Duodenal mucosa (tissue), 2 donors: ENCODE data around the gene ARHGEF10L.

ENCODE experiments used
- H3K27ac ChIP-seq: one replicate; pipeline ENCODE4 v1.7.0; 2013; ENCODE audit warnings: low read depth, low read length
- H3K27me3 ChIP-seq, 2 donors: one replicate each; pipeline ENCODE4 v1.7.0; 2013; ENCODE audit warnings: low read length in 2 of 2, control low read depth in 1 of 2; ENCODE audit not compliant: insufficient read depth in 2 of 2, control insufficient read depth in 1 of 2
- H3K36me3 ChIP-seq, 2 donors: one replicate each; pipeline ENCODE4 v1.7.0; 2013; ENCODE audit warnings: low read length in 2 of 2, control low read depth in 1 of 2; ENCODE audit not compliant: insufficient read depth in 2 of 2, control insufficient read depth in 1 of 2
- H3K4me1 ChIP-seq, 2 donors: one replicate each; pipeline ENCODE4 v1.7.0; 2013; ENCODE audit warnings: low read length in 2 of 2, control low read depth in 1 of 2; ENCODE audit not compliant: insufficient read depth in 2 of 2, control insufficient read depth in 1 of 2
- H3K4me3 ChIP-seq, 2 donors: one replicate each; pipeline ENCODE4 v1.7.0; 2013; ENCODE audit warnings: low read length in 2 of 2, low read depth in 1 of 2
- H3K9ac ChIP-seq, 2 donors: one replicate each; pipeline ENCODE4 v1.7.0; 2013; ENCODE audit warnings: low read length in 2 of 2, low read depth in 1 of 2
- H3K9me3 ChIP-seq, 2 donors: one replicate each; pipeline ENCODE4 v1.7.0; 2013; ENCODE audit warnings: low read length in 2 of 2, control low read depth in 1 of 2; ENCODE audit not compliant: control insufficient read depth in 1 of 2

The ARHGEF10L gene

GRCh38 chr1:17733661-17734060 is 194.2 kb downstream of the ARHGEF10L start:
- H3K4me1 ChIP-seq: no peaks in the 10 kb centered on the region
- H3K27ac ChIP-seq: no peak overlapping the region
- no peak overlapping the region for H3K4me3 ChIP-seq
- no peaks in the 10 kb centered on the region for H3K9me3 ChIP-seq
- H3K27me3 ChIP-seq: peaks cover 7 to 9% of the 10 kb centered on the region in 2 donors
- no peak overlapping the region for H3K9ac ChIP-seq
- no peaks in the 10 kb centered on the region for H3K36me3 ChIP-seq

- no peak overlapping the region for H3K27ac ChIP-seq
- H3K27me3 ChIP-seq: peaks cover 5 to 9% of the 10 kb centered on the region in 2 donors
- no peaks in the 10 kb centered on the region for H3K36me3 ChIP-seq
- no peak overlapping the region for H3K9ac ChIP-seq
- H3K4me3 ChIP-seq: no peak overlapping the region
- no peaks in the 10 kb centered on the region for H3K4me1 ChIP-seq
- H3K9me3 ChIP-seq: no peaks in the 10 kb centered on the region
Observed at GRCh38 chr1:17734609-17735008, 195.1 kb downstream of the ARHGEF10L start.

- H3K4me3 ChIP-seq: no peak overlapping the region
- H3K36me3 ChIP-seq: no peaks in the 10 kb centered on the region
- H3K9ac ChIP-seq: no peak overlapping the region
- H3K27ac ChIP-seq: no peak overlapping the region
- H3K9me3 ChIP-seq: no peaks in the 10 kb centered on the region
- H3K27me3 ChIP-seq: peaks cover 8 to 12% of the 10 kb centered on the region in 2 donors
- no peaks in the 10 kb centered on the region for H3K4me1 ChIP-seq
Observed at GRCh38 chr1:17735348-17735747, 195.8 kb downstream of the ARHGEF10L start.

DNA sequence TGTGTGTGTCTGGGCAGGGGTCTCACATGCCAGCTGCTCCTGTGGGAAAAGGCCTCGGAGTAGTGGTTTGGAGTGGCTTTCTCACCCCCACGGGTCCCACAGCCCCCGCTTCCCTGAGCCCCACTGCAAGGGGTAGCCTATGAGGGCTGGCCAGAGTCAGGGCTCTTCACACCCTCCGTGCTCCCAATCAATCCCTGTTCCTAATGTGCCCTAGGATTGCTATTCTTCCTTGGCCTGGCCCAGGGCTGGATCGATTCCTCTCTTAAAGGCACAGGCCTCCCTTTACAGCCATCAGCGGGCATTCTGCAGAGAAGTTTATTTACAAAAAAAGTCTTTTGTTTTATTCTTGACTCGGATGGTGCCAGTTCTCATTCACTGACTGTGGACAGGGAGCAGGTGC is 196.3 kb downstream of the ARHGEF10L start:
- no peaks in the 10 kb centered on the region for H3K4me1 ChIP-seq
- no peak overlapping the region for H3K4me3 ChIP-seq
- H3K36me3 ChIP-seq: no peaks in the 10 kb centered on the region
- H3K27ac ChIP-seq: no peak overlapping the region
- no peak overlapping the region for H3K9ac ChIP-seq
- H3K9me3 ChIP-seq: no peaks in the 10 kb centered on the region
- H3K27me3 ChIP-seq: peaks cover 8 to 12% of the 10 kb centered on the region in 2 donors

DNA sequence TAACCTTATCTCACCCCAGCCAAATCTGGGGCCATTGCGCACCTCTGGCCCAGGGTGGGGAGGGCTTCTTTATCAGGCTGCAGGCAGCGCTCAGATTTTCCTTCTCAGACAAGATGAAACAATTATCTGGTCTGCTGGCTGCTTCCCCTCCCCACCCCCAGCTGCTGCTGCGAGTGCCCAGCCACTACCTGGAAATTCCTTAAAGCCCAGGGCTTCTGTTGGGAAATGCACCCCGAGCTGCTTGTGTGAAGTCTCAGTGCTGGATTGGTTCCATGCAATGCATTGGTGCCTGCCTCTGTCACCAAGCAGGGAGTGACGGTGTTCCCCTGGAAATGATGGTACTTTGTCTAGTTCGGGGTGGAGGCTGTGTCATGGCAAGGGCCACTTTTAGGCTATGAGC is 197.1 kb downstream of the ARHGEF10L start:
- Histone ChIP-seq H3K27ac (no peak overlapping the region), H3K4me3 (no peak overlapping the region), H3K4me1 (no peaks in the 10 kb centered on the region), H3K36me3 (no peaks in the 10 kb centered on the region), H3K27me3 (peaks cover 5 to 12% of the 10 kb centered on the region in 2 donors), H3K9me3 (no peaks in the 10 kb centered on the region), H3K9ac (no peak overlapping the region)

DNA sequence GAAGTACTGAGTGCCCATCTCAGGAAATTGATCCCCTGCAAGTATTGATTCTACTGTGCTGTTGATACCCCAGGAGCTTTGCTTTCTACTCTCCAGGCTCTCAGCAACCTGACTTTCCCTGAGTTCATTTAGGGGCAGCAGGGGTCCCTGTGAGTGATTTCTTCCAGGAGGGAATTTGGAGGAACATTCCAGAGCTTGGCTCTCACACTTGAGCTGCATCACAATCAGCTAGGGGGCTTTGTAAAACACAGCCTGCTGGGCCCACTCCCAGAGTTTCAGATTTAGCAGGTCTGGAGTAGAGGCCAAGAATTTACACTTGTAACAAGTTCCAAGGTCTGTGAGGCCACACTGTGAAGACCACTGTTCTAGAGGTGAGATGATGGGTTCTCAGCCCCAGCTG is 199.6 kb downstream of the ARHGEF10L start:
- Histone ChIP-seq H3K9ac (no peak overlapping the region), H3K9me3 (no peaks in the 10 kb centered on the region), H3K36me3 (no peaks in the 10 kb centered on the region), H3K27ac (no peak overlapping the region), H3K27me3 (peaks cover 5 to 12% of the 10 kb centered on the region in 2 donors), H3K4me1 (no peaks in the 10 kb centered on the region), H3K4me3 (no peak overlapping the region)

- Histone ChIP-seq H3K4me1 (no peaks in the 10 kb centered on the region), H3K27me3 (peaks cover 9 to 17% of the 10 kb centered on the region in 2 donors), H3K9me3 (no peaks in the 10 kb centered on the region)
Observed at GRCh38 chr1:17741052-17741451, 201.6 kb downstream of the ARHGEF10L start.

DNA sequence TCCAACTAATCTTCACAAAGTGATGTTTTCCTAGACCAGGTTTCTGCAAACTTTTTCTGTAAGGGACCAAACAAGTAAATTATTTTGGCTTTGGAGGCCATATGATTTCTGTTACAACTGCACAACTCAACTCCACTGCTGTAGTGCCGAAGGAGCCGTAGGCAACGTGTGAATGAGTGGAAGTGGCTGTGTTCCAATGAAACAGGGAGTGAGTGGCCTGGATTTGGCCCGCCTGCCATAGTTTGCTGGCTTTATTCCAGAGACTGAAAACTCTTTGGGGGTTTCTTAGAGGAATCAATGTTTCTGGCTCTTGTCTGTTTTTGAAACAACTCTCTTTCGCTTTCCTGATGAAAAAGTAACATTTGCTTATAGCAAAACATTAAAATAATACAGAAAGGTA is 203.1 kb downstream of the ARHGEF10L start:
- peaks cover 9% of the 10 kb centered on the region in 2 donors for H3K27me3 ChIP-seq
- H3K9me3 ChIP-seq: no peaks in the 10 kb centered on the region
- no peak overlapping the region for H3K27ac ChIP-seq
- no peaks in the 10 kb centered on the region for H3K4me1 ChIP-seq
- H3K9ac ChIP-seq: no peak overlapping the region
- H3K4me3 ChIP-seq: no peak overlapping the region
- H3K36me3 ChIP-seq: no peaks in the 10 kb centered on the region

More at GRCh38 chr1:17741052-17741451, 201.6 kb downstream of the ARHGEF10L start:
- no peak overlapping the region for H3K27ac ChIP-seq
- no peak overlapping the region for H3K4me3 ChIP-seq
- H3K9ac ChIP-seq: no peak overlapping the region
- H3K36me3 ChIP-seq: no peaks in the 10 kb centered on the region

GRCh38 chr1:17743008-17743647 is 203.6 kb downstream of the ARHGEF10L start:
- Histone ChIP-seq H3K27me3 (peaks cover 9% of the 10 kb centered on the region in 2 donors), H3K9me3 (no peaks in the 10 kb centered on the region), H3K36me3 (no peaks in the 10 kb centered on the region), H3K27ac (no peak overlapping the region), H3K4me3 (no peak overlapping the region), H3K4me1 (no peaks in the 10 kb centered on the region), H3K9ac (no peak overlapping the region)

- Histone ChIP-seq H3K36me3 (no peaks in the 10 kb centered on the region), H3K4me3 (no peak overlapping the region), H3K27me3 (peaks cover 9% of the 10 kb centered on the region in 2 donors), H3K4me1 (no peaks in the 10 kb centered on the region), H3K27ac (no peak overlapping the region), H3K9ac (no peak overlapping the region), H3K9me3 (no peaks in the 10 kb centered on the region)
Observed at GRCh38 chr1:17743925-17744324, 204.4 kb downstream of the ARHGEF10L start.
